GM12878 (cell line): ENCODE results near the gene CUL4A. TPM values are rescaled to one million over a fixed set of nuclear protein-coding genes. Genes with fewer than 3 reads are reported as not detected.

Experiments
- ATAC-seq: fragments of 200-7000 bp; cut with Tn5 transposase; 3 replicates; pipeline ENCODE4 v1.9.1; 2020; ENCODE audit warnings: mild to moderate bottlenecking, moderate library complexity
- BruUV-seq: library from RNA; stranded (reverse); fragments of 400-500 nt; replicated peaks from 2 replicates; lab custom pipeline; 2021; lab: Mats Ljungman, UMichigan
- CTCF ChIA-PET: fragments of 300-600 bp; sonication (Branson Sonifier 250); formaldehyde crosslinking; extraction: SDS; loops from one replicate; lab custom pipeline; 2021; ENCODE audit warnings: inconsistent platforms; lab: Yijun Ruan, JAX
- POLR2A ChIA-PET: fragments of 350-600 bp; formaldehyde crosslinking; extraction: SDS; loops from one replicate; lab custom pipeline; 2021; ENCODE audit warnings: inconsistent platforms; lab: Charles Lee
- RAD21 ChIA-PET: fragments of 300-600 bp; sonication (Branson Sonifier 250); formaldehyde crosslinking; loops from one replicate; lab custom pipeline; 2023; ENCODE audit warnings: antibody characterized with exemption; ENCODE audit not compliant: unreplicated experiment; lab: Charles Lee
- SMC1A ChIA-PET: fragments of 300-600 bp; sonication (Branson Sonifier 250); formaldehyde crosslinking; loops from one replicate; lab custom pipeline; 2023; ENCODE audit not compliant: unreplicated experiment, uncharacterized antibody; lab: Charles Lee
- DNase-seq: peaks from one replicate; pipeline ENCODE4 v3.0.0-alpha.2; 2011; ENCODE audit warnings: low read depth, low spot score
- FAIRE-seq: peaks from 3 replicates; lab custom pipeline; 2011; peaks lifted over from hg19 to GRCh38; lab: Jason Lieb, UNC
- H2AFZ ChIP-seq: 2 replicates; pipeline ENCODE4 v1.6.0; 2011; ENCODE audit warnings: low read depth, low read length, control low read depth; ENCODE audit not compliant: control insufficient read depth
- H3K27ac ChIP-seq: 2 replicates; pipeline ENCODE4 v1.5.1; 2011; ENCODE audit warnings: control low read depth; ENCODE audit not compliant: control insufficient read depth, insufficient read depth
- H3K27me3 ChIP-seq, 2 experiments: replicated peaks in 1 of 2; 2 replicates each; pipeline versions ENCODE4 v1.6.0 to v1.6.1; 2011; ENCODE audit warnings: low read length in 1 of 2; ENCODE audit not compliant: control insufficient read depth in 2 of 2, insufficient read depth in 2 of 2
- H3K36me3 ChIP-seq, 2 experiments: 2 replicates each; pipeline ENCODE4 v1.5.1; 2011; ENCODE audit warnings: low read length in 1 of 2; ENCODE audit not compliant: control insufficient read depth in 2 of 2, insufficient read depth in 2 of 2
- H3K4me1 ChIP-seq: 2 replicates; pipeline ENCODE4 v1.6.1; 2011; ENCODE audit warnings: mild to moderate bottlenecking, low read length, moderate library complexity, mixed read lengths; ENCODE audit not compliant: control insufficient read depth, insufficient read depth
- H3K4me2 ChIP-seq: 2 replicates; pipeline ENCODE4 v1.6.0; 2011; ENCODE audit warnings: control low read depth; ENCODE audit not compliant: control insufficient read depth, insufficient read depth
- H3K4me3 ChIP-seq: fragments of 200-600 bp; sonication (generic); 2 replicates; pipeline ENCODE4 v1.5.1; 2016
- H3K79me2 ChIP-seq: 2 replicates; pipeline ENCODE4 v1.6.0; 2011; ENCODE audit warnings: low read length; ENCODE audit not compliant: control insufficient read depth, insufficient read depth
- H3K9ac ChIP-seq: 2 replicates; pipeline ENCODE4 v1.8.0; 2011; ENCODE audit warnings: low read length, control low read depth, mixed read lengths; ENCODE audit not compliant: control insufficient read depth, insufficient read depth
- H3K9me3 ChIP-seq: replicated peaks from 3 replicates; pipeline ENCODE4 v1.5.1; 2011; ENCODE audit warnings: mild to moderate bottlenecking, low read length; ENCODE audit not compliant: control insufficient read depth, insufficient read depth
- H4K20me1 ChIP-seq: 2 replicates; pipeline ENCODE4 v1.6.0; 2011; ENCODE audit not compliant: control insufficient read depth, insufficient read depth
- CBFB ChIP-seq: IDR thresholded peaks from 2 replicates; pipeline ENCODE4 v1.6.1; 2016; ENCODE audit warnings: antibody characterized with exemption, low read depth
- FOS ChIP-seq: IDR thresholded peaks from 3 replicates; pipeline ENCODE4 v1.6.1; 2011; ENCODE audit warnings: borderline replicate concordance; ENCODE audit not compliant: insufficient read length; ENCODE audit errors: extremely low read depth
- FOXK2 ChIP-seq: fragments of 450-650 bp; IDR thresholded peaks from 2 replicates; pipeline ENCODE4 v1.6.1; 2017; ENCODE audit warnings: mild to moderate bottlenecking, moderate library complexity
- IRF4 ChIP-seq: IDR thresholded peaks from 2 replicates; pipeline ENCODE4 v1.6.1; 2011; ENCODE audit warnings: low read depth, low read length
- MTA2 ChIP-seq: fragments of 450-650 bp; IDR thresholded peaks from 2 replicates; pipeline ENCODE4 v1.6.1; 2016; ENCODE audit warnings: low read depth, mild to moderate bottlenecking, moderate library complexity
- SMAD5 ChIP-seq: IDR thresholded peaks from 2 replicates; pipeline ENCODE4 v1.6.1; 2016; ENCODE audit warnings: antibody characterized with exemption, low read depth
- SUPT20H ChIP-seq: IDR thresholded peaks from 2 replicates; pipeline ENCODE4 v1.6.1; 2011; ENCODE audit warnings: low read depth, mild to moderate bottlenecking, low read length, moderate library complexity, borderline replicate concordance; ENCODE audit not compliant: control insufficient read depth
- SUZ12 ChIP-seq: fragments of 200-600 bp; sonication (generic); IDR thresholded peaks from one replicate; pipeline ENCODE4 v1.6.1; 2018; ENCODE audit warnings: antibody characterized with exemption, mild to moderate bottlenecking; ENCODE audit not compliant: unreplicated experiment
- TAF1 ChIP-seq: IDR thresholded peaks from 2 replicates; pipeline ENCODE4 v1.6.1; 2011; ENCODE audit warnings: mild to moderate bottlenecking, low read depth, low read length, borderline replicate concordance
- TARDBP ChIP-seq: IDR thresholded peaks from 2 replicates; pipeline ENCODE4 v1.6.1; 2016; ENCODE audit warnings: borderline replicate concordance
- TBL1XR1 ChIP-seq: IDR thresholded peaks from 2 replicates; pipeline ENCODE4 v1.6.1; 2012; ENCODE audit warnings: low read depth, low read length, improper control_type of control experiment
- TCF12 ChIP-seq: IDR thresholded peaks from 2 replicates; pipeline ENCODE4 v1.6.1; 2011; ENCODE audit warnings: low read depth, mild to moderate bottlenecking, low read length
- ZNF207 ChIP-seq: fragments of 450-650 bp; IDR thresholded peaks from 2 replicates; pipeline ENCODE4 v1.6.1; 2014; ENCODE audit warnings: antibody characterized with exemption, mild to moderate bottlenecking, borderline replicate concordance
- ZNF384 ChIP-seq: IDR thresholded peaks from 2 replicates; pipeline ENCODE4 v1.6.1; 2012; ENCODE audit warnings: low read depth, mild to moderate bottlenecking, low read length, improper control_type of control experiment, borderline replicate concordance
- WGBS: methylation state at CpG from one replicate; pipeline ENCODE4 v1.1.6; 2016; ENCODE audit warnings: low lambda C conversion rate; ENCODE audit not compliant: insufficient replicate concordance, insufficient coverage; ENCODE audit errors: missing lambda C conversion rate; 5-methylcytosine and 5-hydroxymethylcytosine counted together
- in situ Hi-C: fragments of 300-500 bp; cut with MboI; formaldehyde crosslinking; loops from 9 replicates; pipeline ENCODE4 v1.14.3; 2018; ENCODE audit warnings: mixed read lengths
- intact Hi-C: fragments of 100-400 bp; cut with micrococcal nuclease; formaldehyde crosslinking; loops from one replicate; pipeline ENCODE4 v1.14.2; 2022; ENCODE audit not compliant: unreplicated experiment
- polyA plus RNA-seq, 11 experiments: library from polyadenylated mRNA; depleted of rRNA in 4 of 11; unstranded in 6 of 11; stranded (reverse) in 5 of 11; fragments of >200 nt; fragmentation: Nextera tagmentation in 4 of 11; fragmentation: Illumina TruSeq in 1 of 11; extraction: Ambion mirVana in 4 of 11; extraction: Trizol in 1 of 11; gene quantifications; 1 replicate in 1 of 11; 2 replicates in 10 of 11; pipeline versions ENCODE4 v1.2.1 to v1.2.3, GENCODE V29; 2011 to 2016; ENCODE audit warnings: inconsistent platforms in 2 of 11, missing spikeins in 2 of 11, low read depth in 1 of 11
- total RNA-seq, 4 experiments: library from RNA; depleted of rRNA in 3 of 4; stranded (reverse); fragments of >200 nt in 3 of 4; fragmentation: Illumina TruSeq in 1 of 4; extraction: Trizol in 1 of 4; gene quantifications; 2 replicates each; pipeline versions ENCODE4 v1.2.1 to v1.2.3, GENCODE V29; 2013 to 2021
- TF ChIP-seq, protein P1 (sequence below): fragments of 450-650 bp; IDR thresholded peaks from 2 replicates; pipeline ENCODE4 v1.6.1; 2016; ENCODE audit warnings: mild to moderate bottlenecking
- TF ChIP-seq, protein P2 (sequence below): fragments of 150-350 bp; IDR thresholded peaks from 2 replicates; pipeline ENCODE4 v1.6.1; 2014; ENCODE audit warnings: mild to moderate bottlenecking, low read depth, low read length
- TF ChIP-seq, protein P3 (sequence below): IDR thresholded peaks from 2 replicates; pipeline ENCODE4 v1.6.1; 2012; ENCODE audit warnings: mild to moderate bottlenecking, low read depth, low read length

CUL4A gene
- total and polyA plus RNA-seq, 10 of the 15 experiments (the other 5 are each of a cell fraction or from before 2014, with no cell fraction given) = 19.7 to 74.3 (median 55.6) TPM

DNA sequence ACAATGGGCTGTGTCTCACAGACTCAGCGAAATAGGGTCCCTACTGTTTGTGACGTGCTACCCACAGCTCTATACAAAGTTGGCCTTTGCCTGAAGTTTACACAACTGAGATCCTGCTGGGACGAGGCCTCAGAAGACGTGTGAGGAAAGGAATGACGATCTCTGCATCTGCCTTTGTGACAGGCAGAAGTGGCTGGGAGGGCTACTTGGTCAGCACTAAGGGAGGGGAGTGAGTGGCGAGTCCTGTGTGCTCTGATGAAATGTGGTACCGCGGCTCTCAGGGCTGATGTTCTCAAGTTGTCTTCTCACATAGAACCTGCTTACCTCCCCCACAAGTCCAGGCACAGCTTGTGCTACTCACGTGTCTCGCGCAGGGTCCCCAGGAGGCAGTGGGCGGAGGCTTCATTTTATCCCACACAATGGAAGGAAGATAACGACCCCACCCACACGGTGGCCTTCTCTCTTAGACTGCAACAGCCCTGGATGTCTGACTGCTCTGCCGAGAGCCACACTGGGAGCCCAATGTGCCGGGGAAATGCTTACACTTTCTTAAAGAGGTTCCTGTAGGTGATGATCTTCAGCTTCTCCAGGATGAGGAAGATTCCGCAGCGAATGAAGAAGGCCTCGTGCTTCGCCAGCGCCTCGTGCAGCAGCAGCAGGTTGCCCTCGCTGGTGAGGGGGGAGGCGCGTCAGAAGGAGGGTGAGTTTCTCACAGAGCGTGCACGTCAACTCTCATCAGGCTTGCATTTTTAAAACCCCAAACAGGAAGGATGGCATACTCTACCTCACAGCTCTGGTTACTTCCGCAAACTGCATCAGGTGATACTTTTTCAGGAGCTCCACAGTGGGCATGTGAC lies 29.8 kb upstream of the CUL4A start (continued):
- no peak for TF ChIP-seq ZNF207

DNA sequence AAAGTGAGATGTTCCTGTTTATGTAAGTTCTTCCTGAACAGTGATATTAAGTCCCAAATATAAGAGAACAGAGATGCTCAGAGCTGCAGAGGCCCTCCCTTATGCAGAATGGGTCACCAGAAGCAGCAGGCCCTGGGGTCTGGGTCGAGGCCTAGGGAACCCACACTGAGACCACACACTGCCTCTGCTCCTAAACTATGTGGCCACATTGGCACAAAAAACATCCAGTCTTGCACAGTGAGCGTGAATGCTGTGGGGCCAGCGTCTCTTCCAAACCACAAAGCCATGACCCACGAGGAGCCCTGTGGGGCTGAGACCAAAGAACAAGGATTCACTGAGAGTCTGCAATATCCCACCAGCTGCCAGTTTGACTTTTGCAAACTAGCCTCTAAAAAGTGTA lies 27.4 kb upstream of the CUL4A start:
- no peak overlapping the region for H3K4me2 ChIP-seq
- ATAC-seq (no peak), DNase-seq (no peak), FAIRE-seq (no peak)
- POLR2A ChIA-PET = no interaction called here
- H4K20me1 ChIP-seq = no peaks in the 10 kb centered on the region
- BruUV-seq = no TSS peak
- H3K9ac ChIP-seq = no peak overlapping the region
- 98% methylated on average over 4 of the region's 4 CpGs for WGBS
- peaks cover 17 to 24% of the 10 kb centered on the region in 2 experiments for H3K36me3 ChIP-seq
- CTCF ChIA-PET = no interaction called here
- RAD21 ChIA-PET = no interaction called here
- no peaks in the 10 kb centered on the region for H3K27me3 ChIP-seq
- H3K79me2 ChIP-seq = no peaks in the 10 kb centered on the region; the same call in 1 of the 2 replicates
- TF ChIP-seq TARDBP (no peak), TBL1XR1 (no peak), TCF12 (no peak), SUPT20H (no peak), ZNF384 (no peak), CBFB (no peak), SMAD5 (no peak), FOXK2 (no peak), MTA2 (no peak), SUZ12 (no peak), TAF1 (no peak), FOS (no peak), IRF4 (no peak)
- TF ChIP-seq, protein P1, sequence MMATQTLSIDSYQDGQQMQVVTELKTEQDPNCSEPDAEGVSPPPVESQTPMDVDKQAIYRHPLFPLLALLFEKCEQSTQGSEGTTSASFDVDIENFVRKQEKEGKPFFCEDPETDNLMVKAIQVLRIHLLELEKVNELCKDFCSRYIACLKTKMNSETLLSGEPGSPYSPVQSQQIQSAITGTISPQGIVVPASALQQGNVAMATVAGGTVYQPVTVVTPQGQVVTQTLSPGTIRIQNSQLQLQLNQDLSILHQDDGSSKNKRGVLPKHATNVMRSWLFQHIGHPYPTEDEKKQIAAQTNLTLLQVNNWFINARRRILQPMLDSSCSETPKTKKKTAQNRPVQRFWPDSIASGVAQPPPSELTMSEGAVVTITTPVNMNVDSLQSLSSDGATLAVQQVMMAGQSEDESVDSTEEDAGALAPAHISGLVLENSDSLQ = no peak
- TF ChIP-seq, protein P2, sequence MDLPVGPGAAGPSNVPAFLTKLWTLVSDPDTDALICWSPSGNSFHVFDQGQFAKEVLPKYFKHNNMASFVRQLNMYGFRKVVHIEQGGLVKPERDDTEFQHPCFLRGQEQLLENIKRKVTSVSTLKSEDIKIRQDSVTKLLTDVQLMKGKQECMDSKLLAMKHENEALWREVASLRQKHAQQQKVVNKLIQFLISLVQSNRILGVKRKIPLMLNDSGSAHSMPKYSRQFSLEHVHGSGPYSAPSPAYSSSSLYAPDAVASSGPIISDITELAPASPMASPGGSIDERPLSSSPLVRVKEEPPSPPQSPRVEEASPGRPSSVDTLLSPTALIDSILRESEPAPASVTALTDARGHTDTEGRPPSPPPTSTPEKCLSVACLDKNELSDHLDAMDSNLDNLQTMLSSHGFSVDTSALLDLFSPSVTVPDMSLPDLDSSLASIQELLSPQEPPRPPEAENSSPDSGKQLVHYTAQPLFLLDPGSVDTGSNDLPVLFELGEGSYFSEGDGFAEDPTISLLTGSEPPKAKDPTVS = no peak
- TF ChIP-seq, protein P3, sequence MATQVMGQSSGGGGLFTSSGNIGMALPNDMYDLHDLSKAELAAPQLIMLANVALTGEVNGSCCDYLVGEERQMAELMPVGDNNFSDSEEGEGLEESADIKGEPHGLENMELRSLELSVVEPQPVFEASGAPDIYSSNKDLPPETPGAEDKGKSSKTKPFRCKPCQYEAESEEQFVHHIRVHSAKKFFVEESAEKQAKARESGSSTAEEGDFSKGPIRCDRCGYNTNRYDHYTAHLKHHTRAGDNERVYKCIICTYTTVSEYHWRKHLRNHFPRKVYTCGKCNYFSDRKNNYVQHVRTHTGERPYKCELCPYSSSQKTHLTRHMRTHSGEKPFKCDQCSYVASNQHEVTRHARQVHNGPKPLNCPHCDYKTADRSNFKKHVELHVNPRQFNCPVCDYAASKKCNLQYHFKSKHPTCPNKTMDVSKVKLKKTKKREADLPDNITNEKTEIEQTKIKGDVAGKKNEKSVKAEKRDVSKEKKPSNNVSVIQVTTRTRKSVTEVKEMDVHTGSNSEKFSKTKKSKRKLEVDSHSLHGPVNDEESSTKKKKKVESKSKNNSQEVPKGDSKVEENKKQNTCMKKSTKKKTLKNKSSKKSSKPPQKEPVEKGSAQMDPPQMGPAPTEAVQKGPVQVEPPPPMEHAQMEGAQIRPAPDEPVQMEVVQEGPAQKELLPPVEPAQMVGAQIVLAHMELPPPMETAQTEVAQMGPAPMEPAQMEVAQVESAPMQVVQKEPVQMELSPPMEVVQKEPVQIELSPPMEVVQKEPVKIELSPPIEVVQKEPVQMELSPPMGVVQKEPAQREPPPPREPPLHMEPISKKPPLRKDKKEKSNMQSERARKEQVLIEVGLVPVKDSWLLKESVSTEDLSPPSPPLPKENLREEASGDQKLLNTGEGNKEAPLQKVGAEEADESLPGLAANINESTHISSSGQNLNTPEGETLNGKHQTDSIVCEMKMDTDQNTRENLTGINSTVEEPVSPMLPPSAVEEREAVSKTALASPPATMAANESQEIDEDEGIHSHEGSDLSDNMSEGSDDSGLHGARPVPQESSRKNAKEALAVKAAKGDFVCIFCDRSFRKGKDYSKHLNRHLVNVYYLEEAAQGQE = no peak
- intact Hi-C loops = no loop called here
- H2AFZ ChIP-seq = no peak overlapping the region
- H3K4me3 ChIP-seq = no peak overlapping the region
- no peaks in the 10 kb centered on the region; the same call in 2 of the 3 replicates for H3K9me3 ChIP-seq
- SMC1A ChIA-PET = interaction anchor here (0.7 kb wide), 1 partner anchor 67 kb away, joined by 3 read pairs; no protein-coding TSS in a partner anchor
- in situ Hi-C loops = no loop called here
- H3K4me1 ChIP-seq = peaks cover 11% of the 10 kb centered on the region
- no peak overlapping the region for H3K27ac ChIP-seq
